A549 (cell line): Measurements from ENCODE around the gene TEX2. TPM values are rescaled to one million over a fixed set of nuclear protein-coding genes. Genes with fewer than 3 reads are reported as not detected.
"Not testable (repeated sequence)": the region's sequence is repeated elsewhere in the genome, so short reads cannot be mapped to it uniquely, and the experiment has no call there.

Experiments
- ATAC-seq, 2 experiments: fragments of 200-7000 bp in 1 of 2; fragments of >200 bp in 1 of 2; cut with Nextera tagmentation in 1 of 2; cut with Tn5 transposase in 1 of 2; 3 replicates each; pipeline versions ENCODE4 v1.8.0 to v1.9.1; 2018 to 2020; ENCODE audit warnings: mild to moderate bottlenecking in 1 of 2, moderate library complexity in 1 of 2
- CTCF ChIA-PET: fragments of 300-600 bp; sonication (Branson Sonifier 250); formaldehyde crosslinking; extraction: SDS; loops from one replicate; lab custom pipeline; 2021; ENCODE audit warnings: antibody characterized with exemption, inconsistent platforms; lab: Yijun Ruan, JAX
- POLR2A ChIA-PET: fragments of 350-600 bp; formaldehyde crosslinking; extraction: SDS; loops from one replicate; lab custom pipeline; 2021; ENCODE audit warnings: antibody characterized with exemption, inconsistent platforms; lab: Yijun Ruan, JAX
- DNase-seq, 2 experiments: peaks; one replicate each; pipeline versions ENCODE4 v3.0.0 to v3.0.0-alpha.2; 2011 to 2016; ENCODE audit warnings: low read depth in 1 of 2, low spot score in 1 of 2
- FAIRE-seq: peaks from 2 replicates; lab custom pipeline; 2011; peaks lifted over from hg19 to GRCh38; lab: Jason Lieb, UNC
- H3K27ac ChIP-seq, 2 experiments: fragments of >200 bp; sonication (Bioruptor Twin); formaldehyde crosslinking; 3 replicates each; pipeline ENCODE4 v1.5.1; 2016 to 2017
- H3K4me1 ChIP-seq: fragments of >200 bp; sonication (Bioruptor Twin); formaldehyde crosslinking; 3 replicates; pipeline ENCODE4 v1.6.1; 2016
- H3K4me2 ChIP-seq: fragments of >200 bp; sonication (Bioruptor Twin); formaldehyde crosslinking; 3 replicates; pipeline ENCODE4 v1.6.1; 2016
- H3K4me3 ChIP-seq: fragments of >200 bp; sonication (Bioruptor Twin); formaldehyde crosslinking; 3 replicates; pipeline ENCODE4 v1.5.1; 2016
- H3K9me3 ChIP-seq: fragments of >200 bp; sonication (Bioruptor Twin); formaldehyde crosslinking; 3 replicates; pipeline ENCODE4 v1.6.1; 2016
- BCL3 ChIP-seq: fragments of >200 bp; sonication (Bioruptor Twin); formaldehyde crosslinking; IDR thresholded peaks from 3 replicates; pipeline ENCODE4 v1.6.1; 2016
- CBX2 ChIP-seq: fragments of 200-600 bp; sonication (generic); IDR thresholded peaks from 2 replicates; pipeline ENCODE4 v1.6.1; 2016; ENCODE audit warnings: low read depth, mild to moderate bottlenecking, borderline replicate concordance
- ESRRA ChIP-seq: fragments of 150-350 bp; IDR thresholded peaks from 2 replicates; pipeline ENCODE4 v1.6.1; 2014; ENCODE audit warnings: mild to moderate bottlenecking, low read length, borderline replicate concordance
- FOSL2 ChIP-seq, 2 experiments: fragments of 450-650 bp in 1 of 2; fragments of >200 bp in 1 of 2; sonication (Bioruptor Twin) in 1 of 2; formaldehyde crosslinking; IDR thresholded peaks; 2 replicates each; pipeline versions ENCODE4 v1.5.0 to v1.6.1; 2016 to 2020; ENCODE audit warnings: mild to moderate bottlenecking in 1 of 2, moderate library complexity in 1 of 2
- FOXS1 ChIP-seq: fragments of 250-450 bp; sonication (Bioruptor Pico); IDR thresholded peaks from 2 replicates; pipeline ENCODE4 v1.5.0; 2020; ENCODE audit warnings: mild to moderate bottlenecking, moderate library complexity
- HEYL ChIP-seq: fragments of 250-450 bp; sonication (Bioruptor Pico); IDR thresholded peaks from 2 replicates; pipeline ENCODE4 v1.8.0; 2021; ENCODE audit warnings: mild to moderate bottlenecking, moderate library complexity
- HOXB13 ChIP-seq: fragments of 250-450 bp; sonication (Bioruptor Pico); IDR thresholded peaks from 2 replicates; pipeline ENCODE4 v1.5.0; 2020; ENCODE audit warnings: low read depth, mild to moderate bottlenecking, moderate library complexity
- KDM1A ChIP-seq: fragments of 200-600 bp; sonication (generic); IDR thresholded peaks from 2 replicates; pipeline ENCODE4 v1.6.1; 2016; ENCODE audit warnings: low read depth, mild to moderate bottlenecking
- MAFK ChIP-seq: fragments of 450-650 bp; IDR thresholded peaks from 2 replicates; pipeline ENCODE4 v1.6.1; 2014; ENCODE audit not compliant: partially characterized antibody
- MYC ChIP-seq: IDR thresholded peaks from 2 replicates; pipeline ENCODE4 v1.6.1; 2012; ENCODE audit warnings: mild to moderate bottlenecking, inconsistent platforms, low read length, improper control_type of control experiment, borderline replicate concordance
- PHF8 ChIP-seq: fragments of 200-600 bp; sonication (generic); IDR thresholded peaks from 2 replicates; pipeline ENCODE4 v1.6.1; 2016; ENCODE audit warnings: low read depth, mild to moderate bottlenecking, antibody characterized with exemption, moderate library complexity, borderline replicate concordance
- POLR2A ChIP-seq: IDR thresholded peaks from 2 replicates; pipeline ENCODE4 v1.6.1; 2012; ENCODE audit warnings: mild to moderate bottlenecking, low read length
- RARB ChIP-seq: fragments of 250-450 bp; sonication (Bioruptor Pico); IDR thresholded peaks from 2 replicates; pipeline ENCODE4 v1.8.0; 2021; ENCODE audit warnings: mild to moderate bottlenecking, moderate library complexity
- RFX5 ChIP-seq: fragments of 450-650 bp; IDR thresholded peaks from 2 replicates; pipeline ENCODE4 v1.7.1; 2014; ENCODE audit warnings: antibody characterized with exemption, mild to moderate bottlenecking, moderate library complexity
- SMC3 ChIP-seq: fragments of >200 bp; sonication (Bioruptor Twin); formaldehyde crosslinking; IDR thresholded peaks from 3 replicates; pipeline ENCODE4 v1.6.1; 2018; ENCODE audit warnings: inconsistent platforms
- SREBF2 ChIP-seq: fragments of 450-650 bp; IDR thresholded peaks from 2 replicates; pipeline ENCODE4 v1.6.1; 2014; ENCODE audit warnings: mild to moderate bottlenecking, moderate library complexity
- TFCP2L1 ChIP-seq: fragments of 250-450 bp; sonication (Bioruptor Pico); IDR thresholded peaks from 2 replicates; pipeline ENCODE4 v1.5.0; 2021; ENCODE audit warnings: mild to moderate bottlenecking
- TP53 ChIP-seq: fragments of 250-450 bp; sonication (Bioruptor Pico); IDR thresholded peaks from 2 replicates; pipeline ENCODE4 v1.5.0; 2021; ENCODE audit warnings: mild to moderate bottlenecking, moderate library complexity
- USF2 ChIP-seq: fragments of 450-650 bp; IDR thresholded peaks from 2 replicates; pipeline ENCODE4 v1.6.1; 2014; ENCODE audit warnings: antibody characterized with exemption
- WGBS: methylation state at CpG from one replicate; pipeline ENCODE4 v1.1.6; 2017; ENCODE audit errors: missing lambda C conversion rate; 5-methylcytosine and 5-hydroxymethylcytosine counted together
- polyA plus RNA-seq, 4 experiments: library from polyadenylated mRNA; depleted of rRNA in 3 of 4; stranded (reverse); fragments of >200 nt; fragmentation: RNase III in 1 of 4; extraction: RNeasy Plus Mini Kit Qiagen cat#74134 plus additional on column Dnase treatment in 1 of 4; gene quantifications; 2 replicates in 3 of 4; 3 replicates in 1 of 4; pipeline ENCODE4 v1.2.3, GENCODE V29; 2011 to 2017

Gene TEX2
- polyA plus RNA-seq, 2 of the 4 experiments (the other 2 are of a cell fraction): 9.3 to 16.2 TPM

GRCh38 chr17:64180089-64181073, 82.7 kb downstream of the TEX2 start:
- no peak overlapping the region for H3K27ac ChIP-seq
- DNase-seq (no peak), FAIRE-seq (no peak), ATAC-seq (no peak)
- WGBS: 85% methylated on average over 11 of the region's 11 CpGs
- ChIA-PET POLR2A (interaction anchor here (0.7 kb wide), 1 partner anchor 73 kb away, joined by 4 read pairs; no protein-coding TSS in a partner anchor), CTCF (interaction anchor here (0.6 to 2.3 kb wide), 5 partner anchors 26 to 194 kb away, joined by 3 to 5 read pairs (median 3); no protein-coding TSS in a partner anchor)
- no peak overlapping the region for H3K4me2 ChIP-seq
- no peak overlapping the region for H3K4me3 ChIP-seq
- no peaks in the 10 kb centered on the region for H3K9me3 ChIP-seq
- no peak for TF ChIP-seq RARB (CRISPR knock-in tag)
- no peak for TF ChIP-seq ESRRA
- no peak for TF ChIP-seq SREBF2
- TF ChIP-seq CBX2: no peak
- no peaks in the 10 kb centered on the region for H3K4me1 ChIP-seq

GRCh38 chr17:64179024-64179423, 84.0 kb downstream of the TEX2 start:
- H3K4me3 ChIP-seq, H3K9me3 ChIP-seq, POLR2A ChIA-PET, H3K4me1 ChIP-seq, H3K27ac ChIP-seq, H3K4me2 ChIP-seq, DNase-seq, ATAC-seq, FAIRE-seq: not testable (repeated sequence)
- peak; percentile 79 for TF ChIP-seq MAFK
- 66% methylated on average over 4 of the region's 4 CpGs for WGBS
- CTCF ChIA-PET: interaction anchor here (0.8 to 2.3 kb wide), 6 partner anchors 30 to 150 kb away, joined by 3 to 5 read pairs (median 3); no protein-coding TSS in a partner anchor

GRCh38 chr17:64178011-64178825, 84.8 kb downstream of the TEX2 start:
- ChIA-PET POLR2A (no interaction called here), CTCF (interaction anchor here (0.6 to 2.3 kb wide), 11 partner anchors 8 to 241 kb away, joined by 3 to 5 read pairs (median 3); no protein-coding TSS in a partner anchor)
- 68% methylated on average over 9 of the region's 9 CpGs for WGBS

More at GRCh38 chr17:64178011-64178825, 84.8 kb downstream of the TEX2 start:
- no peaks in the 10 kb centered on the region for H3K9me3 ChIP-seq
- ATAC-seq: peak in 1 of 2 experiments; percentile 35; a peak in 2 of 6 replicates
- FAIRE-seq: no peak
- H3K27ac ChIP-seq: no peak overlapping the region
- no peak overlapping the region for H3K4me2 ChIP-seq
- H3K4me3 ChIP-seq: no peak overlapping the region
- DNase-seq: no peak
- TF ChIP-seq KDM1A (no peak), FOXS1 (CRISPR knock-in tag) (no peak), MYC (no peak), TP53 (no peak), CBX2 (no peak), BCL3 (no peak), HEYL (no peak), SMC3 (no peak), PHF8 (no peak), HOXB13 (CRISPR knock-in tag) (no peak), POLR2A (no peak), TFCP2L1 (CRISPR knock-in tag) (no peak), FOSL2 (IDR thresholded peaks at IDR 0.05) (no peak), FOSL2 (CRISPR knock-in tag; IDR thresholded peaks at IDR 0.05) (no peak), USF2 (no peak), RFX5 (no peak)
- TF ChIP-seq, all 56 proteins: peak for 0
- H3K4me1 ChIP-seq: no peaks in the 10 kb centered on the region
